OCI-LY3 (cell line): ENCODE results near the gene LRP4.
A peak's percentile ranks its signal among the peaks of the same experiment; 100 is the strongest.

Experiments
- H2AFZ ChIP-seq: fragments of 200-600, 300-600 bp; shearing (Covaris generic); 2 replicates; pipeline ENCODE4 v1.6.0; 2014; ENCODE audit warnings: antibody characterized with exemption, low read depth, low read length
- H3K27ac ChIP-seq: fragments of 200-600, 300-600 bp; sonication (generic); 2 replicates; pipeline ENCODE4 v1.5.1; 2014; ENCODE audit warnings: mild to moderate bottlenecking, low read length, moderate library complexity, mixed read lengths
- H3K27me3 ChIP-seq: fragments of 200-600, 300-600 bp; sonication (generic); 2 replicates; pipeline ENCODE4 v1.6.1; 2014; ENCODE audit warnings: low read depth, low read length, mixed read lengths
- H3K36me3 ChIP-seq: fragments of 200-600, 300-600 bp; sonication (generic); replicated peaks from 2 replicates; pipeline ENCODE3; 2014; ENCODE audit warnings: low read depth, low read length, mixed read lengths
- H3K4me1 ChIP-seq: fragments of 300-600, 200-600 bp; sonication (generic); 2 replicates; pipeline ENCODE4 v1.6.1; 2014; ENCODE audit warnings: low read length, mixed read lengths
- H3K4me2 ChIP-seq: fragments of 200-600, 300-600 bp; sonication (generic); 2 replicates; pipeline ENCODE4 v1.6.1; 2014; ENCODE audit warnings: low read length, mixed read lengths
- H3K4me3 ChIP-seq: fragments of 300-600, 200-600 bp; sonication (generic); 2 replicates; pipeline ENCODE4 v1.5.1; 2014; ENCODE audit warnings: antibody characterized with exemption, mild to moderate bottlenecking, low read length, moderate library complexity
- H3K79me2 ChIP-seq: fragments of 300-600, 200-600 bp; shearing (Covaris generic); 2 replicates; pipeline ENCODE4 v1.6.1; 2014; ENCODE audit warnings: mild to moderate bottlenecking, low read length, mixed read lengths
- H3K9ac ChIP-seq: fragments of 300-600, 200-600 bp; shearing (Covaris generic); 2 replicates; pipeline ENCODE4 v1.6.0; 2014; ENCODE audit warnings: mild to moderate bottlenecking, low read length, moderate library complexity
- H3K9me3 ChIP-seq: fragments of 200-600, 300-600 bp; shearing (Covaris generic); 2 replicates; pipeline ENCODE4 v1.6.1; 2014; ENCODE audit warnings: low read length, mixed read lengths; ENCODE audit not compliant: insufficient read depth
- H4K20me1 ChIP-seq: fragments of 200-600, 300-600 bp; sonication (generic); 2 replicates; pipeline ENCODE4 v1.6.1; 2016; ENCODE audit warnings: low read length, mixed read lengths; ENCODE audit not compliant: insufficient read depth
- EZH2phosphoT487 ChIP-seq: fragments of 200-600 bp; shearing (Covaris generic); IDR thresholded peaks from 2 replicates; pipeline ENCODE4 v1.6.1; 2018; ENCODE audit warnings: antibody characterized with exemption, mixed run types, low read depth
- TF ChIP-seq, protein P1 (sequence below): fragments of 200-600, 300-600 bp; sonication (generic); IDR thresholded peaks from 2 replicates; pipeline ENCODE4 v1.5.1; 2014; ENCODE audit warnings: antibody characterized with exemption, low read length, low read depth

Gene LRP4

DNA sequence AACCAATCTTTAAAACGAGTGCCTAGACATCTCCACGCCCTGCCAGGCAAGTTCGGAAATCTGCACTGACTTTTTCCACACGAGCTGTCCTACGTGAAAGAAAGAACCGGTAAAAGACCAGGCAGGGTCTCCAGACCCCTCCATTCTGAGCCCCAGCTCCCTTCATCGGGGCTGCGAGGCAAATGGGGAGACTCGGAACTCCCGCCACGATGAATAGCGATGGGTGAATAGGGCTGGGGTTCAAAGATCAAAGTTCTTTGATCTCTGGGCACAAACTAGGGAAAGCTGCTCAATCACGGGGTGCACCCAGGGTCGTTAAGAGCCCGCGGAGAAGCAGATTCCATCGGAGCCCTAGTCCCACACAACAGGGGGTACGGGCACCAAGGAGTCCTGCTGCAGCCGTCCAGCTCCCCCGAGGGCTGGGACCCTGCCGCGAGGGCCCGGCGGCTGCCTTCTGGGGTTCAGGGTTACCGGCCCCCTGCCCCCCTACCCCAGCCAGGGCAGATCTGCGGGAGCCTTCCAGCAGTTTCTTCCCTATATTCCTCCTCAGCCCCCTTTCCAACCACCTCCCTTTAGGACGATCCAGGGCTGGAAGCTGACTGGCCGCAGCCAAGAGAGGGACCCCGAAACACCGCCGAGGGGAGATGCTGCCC lies 1.1 kb downstream of the LRP4 start:
- peak overlapping the region; percentile 86 for H3K4me2 ChIP-seq
- no peaks in the 10 kb centered on the region for H3K79me2 ChIP-seq
- peaks cover 18% of the 10 kb centered on the region for H3K4me1 ChIP-seq
- H3K36me3 ChIP-seq, result no peaks in the 10 kb centered on the region
- no peak overlapping the region for H3K27ac ChIP-seq
- TF ChIP-seq, protein P1, sequence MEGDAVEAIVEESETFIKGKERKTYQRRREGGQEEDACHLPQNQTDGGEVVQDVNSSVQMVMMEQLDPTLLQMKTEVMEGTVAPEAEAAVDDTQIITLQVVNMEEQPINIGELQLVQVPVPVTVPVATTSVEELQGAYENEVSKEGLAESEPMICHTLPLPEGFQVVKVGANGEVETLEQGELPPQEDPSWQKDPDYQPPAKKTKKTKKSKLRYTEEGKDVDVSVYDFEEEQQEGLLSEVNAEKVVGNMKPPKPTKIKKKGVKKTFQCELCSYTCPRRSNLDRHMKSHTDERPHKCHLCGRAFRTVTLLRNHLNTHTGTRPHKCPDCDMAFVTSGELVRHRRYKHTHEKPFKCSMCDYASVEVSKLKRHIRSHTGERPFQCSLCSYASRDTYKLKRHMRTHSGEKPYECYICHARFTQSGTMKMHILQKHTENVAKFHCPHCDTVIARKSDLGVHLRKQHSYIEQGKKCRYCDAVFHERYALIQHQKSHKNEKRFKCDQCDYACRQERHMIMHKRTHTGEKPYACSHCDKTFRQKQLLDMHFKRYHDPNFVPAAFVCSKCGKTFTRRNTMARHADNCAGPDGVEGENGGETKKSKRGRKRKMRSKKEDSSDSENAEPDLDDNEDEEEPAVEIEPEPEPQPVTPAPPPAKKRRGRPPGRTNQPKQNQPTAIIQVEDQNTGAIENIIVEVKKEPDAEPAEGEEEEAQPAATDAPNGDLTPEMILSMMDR, result no peak
- TF ChIP-seq EZH2phosphoT487, result no peak
- no peaks in the 10 kb centered on the region for H3K9me3 ChIP-seq
- no peak overlapping the region for H2AFZ ChIP-seq
- peak overlapping the region; percentile 84 for H3K4me3 ChIP-seq
- no peaks in the 10 kb centered on the region for H4K20me1 ChIP-seq
- peak overlapping the region; percentile 66 for H3K9ac ChIP-seq
- peaks cover 35% of the 10 kb centered on the region for H3K27me3 ChIP-seq

DNA sequence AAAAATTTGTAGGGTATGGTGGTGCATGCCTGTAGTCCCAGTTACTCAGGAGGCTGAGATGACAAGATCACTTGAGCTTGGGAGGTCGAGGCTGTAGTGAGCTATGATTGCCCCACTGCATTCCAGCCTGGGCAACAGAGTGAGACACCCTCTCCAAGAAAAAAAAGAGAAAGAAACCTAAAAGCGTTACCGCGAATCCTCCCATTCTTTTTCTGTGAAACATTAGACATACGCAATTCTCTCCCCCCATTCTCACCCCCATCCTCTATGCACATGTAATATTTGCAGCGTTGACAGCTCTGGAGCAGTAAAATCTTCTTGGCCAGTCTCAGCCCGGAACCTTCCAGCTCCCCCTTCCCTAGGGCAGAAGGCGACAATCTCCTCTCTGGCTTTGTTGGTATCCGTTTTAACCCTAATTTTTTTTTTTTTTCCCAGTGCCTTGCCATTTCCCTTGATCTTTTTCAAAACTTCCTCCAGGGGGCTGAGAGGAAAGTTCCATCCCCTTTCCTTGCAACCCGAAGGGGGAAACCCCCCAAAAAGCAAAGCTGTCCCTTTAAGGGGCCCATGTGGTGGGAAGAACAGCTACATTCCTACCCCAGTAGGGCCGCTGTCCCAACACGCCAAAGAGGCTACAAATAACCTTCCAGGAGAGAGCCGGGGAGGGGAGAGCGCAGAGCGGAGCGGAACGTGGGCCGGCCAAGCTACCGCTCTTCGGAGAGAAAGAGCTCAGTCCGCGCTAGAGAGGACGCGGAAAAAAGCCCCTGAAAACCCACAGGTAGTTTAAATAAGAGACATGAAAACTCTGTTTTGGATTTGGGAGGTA lies 1.9 kb downstream of the LRP4 start:
- Histone ChIP-seq H3K36me3 (no peaks in the 10 kb centered on the region), H4K20me1 (no peaks in the 10 kb centered on the region), H3K27me3 (peaks cover 35% of the 10 kb centered on the region), H3K4me2 (peak overlapping the region; percentile 86), H3K9me3 (no peaks in the 10 kb centered on the region), H3K4me3 (peak overlapping the region; percentile 84), H3K27ac (no peak overlapping the region), H2AFZ (no peak overlapping the region), H3K4me1 (peaks cover 18% of the 10 kb centered on the region), H3K9ac (peak overlapping the region; percentile 66), H3K79me2 (no peaks in the 10 kb centered on the region)
- no peak for TF ChIP-seq EZH2phosphoT487
- TF ChIP-seq, protein P1, result peak; percentile 8; the same call in 1 of the 2 replicates

DNA sequence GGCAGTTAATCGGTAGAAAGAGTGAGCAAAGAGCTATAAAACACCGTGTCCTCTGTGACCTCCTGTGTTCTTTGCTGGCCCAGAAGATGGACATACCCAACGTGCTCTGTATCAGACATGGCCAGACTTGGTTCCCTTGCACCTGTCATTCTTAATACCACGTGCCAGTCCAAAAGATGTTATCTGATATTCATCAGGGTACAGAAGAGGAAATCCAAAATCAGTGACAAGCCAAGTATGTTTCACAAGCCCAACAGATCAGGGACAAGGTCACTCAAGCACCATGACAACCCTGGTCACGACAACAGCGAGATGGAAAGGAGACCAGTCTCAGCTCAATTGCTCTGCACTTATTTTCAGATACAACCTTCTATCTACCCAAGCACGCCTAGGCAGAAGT lies 3.4 kb downstream of the LRP4 start:
- H4K20me1 ChIP-seq, result no peaks in the 10 kb centered on the region
- H3K9ac ChIP-seq, result no peak overlapping the region
- H3K4me2 ChIP-seq, result no peak overlapping the region
- peaks cover 16% of the 10 kb centered on the region for H3K4me1 ChIP-seq
- H3K79me2 ChIP-seq, result no peaks in the 10 kb centered on the region
- H3K36me3 ChIP-seq, result no peaks in the 10 kb centered on the region
- H3K9me3 ChIP-seq, result no peaks in the 10 kb centered on the region
- no peak overlapping the region for H3K27ac ChIP-seq
- H3K27me3 ChIP-seq, result peaks cover 35% of the 10 kb centered on the region
- no peak overlapping the region for H2AFZ ChIP-seq
- no peak for TF ChIP-seq EZH2phosphoT487
- TF ChIP-seq, protein P1, result no peak
- no peak overlapping the region for H3K4me3 ChIP-seq

DNA sequence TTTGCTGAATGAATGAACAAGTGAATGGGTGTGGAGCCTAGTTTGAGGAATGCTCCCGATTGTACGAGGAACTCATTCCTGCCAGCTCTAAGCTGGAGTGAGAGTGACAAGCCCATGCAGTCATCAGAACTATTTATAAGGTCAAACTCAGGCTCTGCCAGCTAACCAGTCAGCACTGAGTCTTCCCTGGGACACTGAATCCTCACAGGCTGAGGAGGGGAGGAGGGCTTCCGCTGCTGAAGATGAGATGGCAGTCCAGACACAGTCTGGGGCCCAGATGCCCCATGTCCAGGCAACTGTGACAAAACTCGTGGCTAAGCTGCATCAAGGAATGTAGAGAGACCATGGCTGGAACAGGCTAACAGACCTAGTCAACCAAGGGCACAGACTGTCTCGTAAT lies 4.0 kb downstream of the LRP4 start:
- no peak overlapping the region for H3K27ac ChIP-seq
- no peak overlapping the region for H2AFZ ChIP-seq
- H4K20me1 ChIP-seq, result no peaks in the 10 kb centered on the region
- H3K27me3 ChIP-seq, result peaks cover 35% of the 10 kb centered on the region
- H3K9me3 ChIP-seq, result no peaks in the 10 kb centered on the region
- H3K9ac ChIP-seq, result no peak overlapping the region
- H3K79me2 ChIP-seq, result no peaks in the 10 kb centered on the region
- no peak for TF ChIP-seq EZH2phosphoT487
- TF ChIP-seq, protein P1, result no peak
- H3K4me3 ChIP-seq, result no peak overlapping the region
- H3K36me3 ChIP-seq, result no peaks in the 10 kb centered on the region
- H3K4me1 ChIP-seq, result peaks cover 11% of the 10 kb centered on the region
- H3K4me2 ChIP-seq, result no peak overlapping the region
